ENCODE data around the gene KRTAP10-4. TPM values are rescaled to one million over a fixed set of nuclear protein-coding genes. Genes with fewer than 3 reads are reported as not detected.
"Not testable (repeated sequence)": the region's sequence is repeated elsewhere in the genome, so short reads cannot be mapped to it uniquely, and the experiment has no call there.

Gene KRTAP10-4
- total and polyA plus RNA-seq, 10 donors, result not detected

GRCh38 chr21:44555200-44555875 is 18.2 kb upstream of the KRTAP10-4 start:
- Histone ChIP-seq H3K9me3 (peaks cover 0 to 17% (median 0%) of the 10 kb centered on the region in 8 donors), H3K4me3 (no peak overlapping the region), H3K27me3 (replicated peaks in 1 of 7) (peaks cover 0 to 54% (median 2%) of the 10 kb centered on the region in 7 donors), H3K4me1 (peaks cover 0 to 14% (median 0%) of the 10 kb centered on the region in 6 donors), H3K27ac (no peak overlapping the region), H3K36me3 (no peaks in the 10 kb centered on the region)
- DNase-seq, result peak; percentile 63
- 80 to 83% (median 81%) methylated on average over 12 to 13 of the region's 13 CpGs for WGBS, 5 donors
- intact Hi-C loops (cut with DNase I; ENCODE audit: low total_unique reads), result no loop called here
- TF ChIP-seq POLR2A (IDR thresholded peaks at IDR 0.05) (no peak), POLR2AphosphoS5 (IDR thresholded peaks at IDR 0.05) (no peak), CTCF (IDR thresholded peaks at IDR 0.05 in 8 of 11, conservative IDR thresholded peaks at IDR 0.05 in 3 of 11) (no peak)

GRCh38 chr21:44556879-44557278 is 16.6 kb upstream of the KRTAP10-4 start:
- intact Hi-C loops (cut with DNase I; ENCODE audit: low total_unique reads), result no loop called here
- TF ChIP-seq POLR2AphosphoS5 (IDR thresholded peaks at IDR 0.05) (no peak), CTCF (IDR thresholded peaks at IDR 0.05 in 8 of 11, conservative IDR thresholded peaks at IDR 0.05 in 3 of 11) (no peak), POLR2A (IDR thresholded peaks at IDR 0.05) (no peak)
- Histone ChIP-seq H3K27me3 (replicated peaks in 1 of 7) (peaks cover 0 to 39% (median 0%) of the 10 kb centered on the region in 7 donors), H3K4me3 (no peak overlapping the region), H3K27ac (no peak overlapping the region), H3K9me3 (peaks cover 0 to 20% (median 1%) of the 10 kb centered on the region in 8 donors), H3K36me3 (no peaks in the 10 kb centered on the region), H3K4me1 (peaks cover 0 to 14% (median 0%) of the 10 kb centered on the region in 6 donors)
- DNase-seq, result no peak
- WGBS, 5 donors, result 57 to 66% (median 63%) methylated on average over 9 of the region's 9 CpGs

GRCh38 chr21:44557491-44558328 is 15.8 kb upstream of the KRTAP10-4 start:
- H3K9me3 ChIP-seq, result peaks cover 1 to 29% (median 10%) of the 10 kb centered on the region in 8 donors
- DNase-seq, result peak; percentile 65
- WGBS, 5 donors, result 55 to 65% (median 62%) methylated on average over 26 to 30 of the region's 30 CpGs
- H3K27me3 ChIP-seq (replicated peaks in 1 of 7), result peaks cover 0 to 30% (median 0%) of the 10 kb centered on the region in 7 donors
- H3K27ac ChIP-seq, result no peak overlapping the region
- no peak overlapping the region for H3K4me3 ChIP-seq
- TF ChIP-seq CTCF (IDR thresholded peaks at IDR 0.05 in 8 of 11, conservative IDR thresholded peaks at IDR 0.05 in 3 of 11) (no peak), POLR2AphosphoS5 (IDR thresholded peaks at IDR 0.05) (no peak), POLR2A (IDR thresholded peaks at IDR 0.05) (no peak)
- H3K36me3 ChIP-seq, result no peaks in the 10 kb centered on the region
- H3K4me1 ChIP-seq, result peaks cover 0 to 14% (median 0%) of the 10 kb centered on the region in 6 donors
- intact Hi-C loops (cut with DNase I; ENCODE audit: low total_unique reads), result no loop called here

GRCh38 chr21:44558329-44558675 is 15.2 kb upstream of the KRTAP10-4 start:
- peaks cover 0 to 14% (median 0%) of the 10 kb centered on the region in 6 donors for H3K4me1 ChIP-seq
- H3K4me3 ChIP-seq; intact Hi-C loops (cut with DNase I; ENCODE audit: low total_unique reads); H3K27ac ChIP-seq; H3K36me3 ChIP-seq: not testable (repeated sequence)
- DNase-seq, result peak; percentile 74
- H3K9me3 ChIP-seq, result peaks cover 4 to 35% (median 15%) of the 10 kb centered on the region in 8 donors
- 71 to 81% (median 76%) methylated on average over 8 to 10 of the region's 10 CpGs for WGBS, 5 donors
- H3K27me3 ChIP-seq (replicated peaks in 1 of 7), result peaks cover 0 to 29% (median 0%) of the 10 kb centered on the region in 7 donors

All from spleen (tissue), 11 donors.